PC-9 (cell line): ENCODE results near the gene FAM193A. TPM values are rescaled to one million over a fixed set of nuclear protein-coding genes. Genes with fewer than 3 reads are reported as not detected.

Experiments
- BruUV-seq: library from RNA; stranded (reverse); fragments of 400-500 nt; replicated peaks from 2 replicates; lab custom pipeline; 2021; lab: Mats Ljungman, UMichigan
- CTCF ChIA-PET: fragments of 300-600 bp; sonication (Branson Sonifier 250); formaldehyde crosslinking; loops from one replicate; lab custom pipeline; 2022; ENCODE audit warnings: antibody characterized with exemption; lab: Charles Lee
- POLR2A ChIA-PET: fragments of 300-600 bp; sonication (Branson Sonifier 250); formaldehyde crosslinking; loops from one replicate; lab custom pipeline; 2022; ENCODE audit warnings: antibody characterized with exemption; ENCODE audit not compliant: unreplicated experiment; lab: Charles Lee
- DNase-seq, 2 experiments: peaks; one replicate each; pipeline versions ENCODE4 v3.0.0 to v3.0.0-alpha.2; 2015 to 2022; ENCODE audit warnings: mixed read lengths in 1 of 2
- H2AFZ ChIP-seq: fragments of 200-600 bp; sonication (generic); 2 replicates; pipeline ENCODE4 v1.8.1; 2017; ENCODE audit warnings: antibody characterized with exemption
- H3F3A ChIP-seq: fragments of 200-600 bp; sonication (generic); 2 replicates; pipeline ENCODE4 v1.8.1; 2017; ENCODE audit warnings: antibody characterized with exemption, mild to moderate bottlenecking, low read depth; ENCODE audit not compliant: insufficient read depth
- H3K27ac ChIP-seq: fragments of 200-600 bp; sonication (generic); 2 replicates; pipeline ENCODE4 v1.6.1; 2016; ENCODE audit warnings: mixed run types
- H3K27me3 ChIP-seq: fragments of 200-600 bp; sonication (generic); 2 replicates; pipeline ENCODE4 v1.6.1; 2016; ENCODE audit warnings: low read depth, mixed run types; ENCODE audit not compliant: insufficient read depth
- H3K36me3 ChIP-seq: fragments of 200-600 bp; sonication (generic); 2 replicates; pipeline ENCODE4 v1.6.1; 2016; ENCODE audit warnings: low read depth, mixed run types
- H3K4me1 ChIP-seq: fragments of 200-600 bp; sonication (generic); replicated peaks from 2 replicates; pipeline ENCODE4 v1.6.1; 2016; ENCODE audit warnings: mixed run types; ENCODE audit not compliant: insufficient read depth
- H3K4me2 ChIP-seq: fragments of 200-600 bp; sonication (generic); 2 replicates; pipeline ENCODE4 v1.6.1; 2017; ENCODE audit warnings: mixed run types
- H3K4me3 ChIP-seq: fragments of 200-600 bp; sonication (generic); 2 replicates; pipeline ENCODE4 v1.6.1; 2016; ENCODE audit warnings: mixed run types
- H3K79me2 ChIP-seq: fragments of 200-600 bp; sonication (generic); 2 replicates; pipeline ENCODE4 v1.6.1; 2017; ENCODE audit warnings: low read depth, mixed run types
- H3K9me2 ChIP-seq: fragments of 200-600 bp; sonication (generic); 2 replicates; pipeline ENCODE4 v1.8.1; 2017; ENCODE audit warnings: mild to moderate bottlenecking; ENCODE audit not compliant: insufficient read depth
- H3K9me3 ChIP-seq: fragments of 200-600 bp; sonication (generic); 2 replicates; pipeline ENCODE4 v1.8.1; 2016; ENCODE audit warnings: low read depth; ENCODE audit not compliant: insufficient read depth
- H4K20me1 ChIP-seq: fragments of 200-600 bp; sonication (generic); 2 replicates; pipeline ENCODE4 v1.8.1; 2017; ENCODE audit not compliant: insufficient read depth
- EZH2 ChIP-seq: fragments of 200-600 bp; sonication (generic); IDR thresholded peaks from 2 replicates; pipeline ENCODE4 v1.8.0; 2017; ENCODE audit warnings: antibody characterized with exemption, low read depth
- intact Hi-C: fragments of 100-400 bp; cut with micrococcal nuclease; formaldehyde crosslinking; loops from one replicate; pipeline ENCODE4 v1.10.0; 2022; ENCODE audit not compliant: unreplicated experiment
- total RNA-seq: library from RNA; stranded (reverse); gene quantifications from 2 replicates; pipeline ENCODE4 v1.2.3, GENCODE V29; 2021
- TF ChIP-seq, protein P1 (sequence below): fragments of 200-600 bp; sonication (generic); conservative IDR thresholded peaks from 2 replicates; pipeline ENCODE4 v1.6.1; 2017; ENCODE audit warnings: mixed run types, antibody characterized with exemption, mild to moderate bottlenecking, moderate library complexity

The FAM193A gene
- total RNA-seq, 1 experiment from 2014 or later, result 23.4 TPM

DNA sequence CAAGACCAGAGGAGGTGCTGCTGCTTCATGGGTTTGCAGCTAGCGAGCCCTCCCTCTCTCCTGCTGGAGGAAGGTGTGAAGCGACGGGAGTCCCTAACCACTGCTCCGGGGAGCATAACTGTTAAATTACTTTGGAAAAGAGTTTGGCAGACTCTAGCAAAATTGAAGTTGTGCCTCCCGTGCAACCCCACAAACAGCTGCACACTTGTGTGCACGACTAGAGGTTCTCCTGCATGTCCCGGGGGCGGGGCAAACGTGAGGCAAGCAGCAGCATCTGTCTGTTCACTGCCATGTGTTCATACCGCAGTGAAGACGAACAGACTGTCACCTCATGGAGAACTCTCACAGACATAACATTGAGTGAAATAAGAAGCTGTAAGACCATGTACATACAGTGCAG, 185.1 kb downstream of the FAM193A start:
- H3K9me2 ChIP-seq, result no peaks in the 10 kb centered on the region
- no peaks in the 10 kb centered on the region for H3K9me3 ChIP-seq
- ChIA-PET POLR2A (no interaction called here), CTCF (no interaction called here)
- H3K36me3 ChIP-seq, result no peaks in the 10 kb centered on the region
- H3K4me1 ChIP-seq, result no peaks in the 10 kb centered on the region
- H3F3A ChIP-seq, result no peaks in the 10 kb centered on the region
- DNase-seq, result no peak
- intact Hi-C loops, result no loop called here
- H3K4me2 ChIP-seq, result no peak overlapping the region
- no peaks in the 10 kb centered on the region for H3K27me3 ChIP-seq
- no peak overlapping the region for H3K27ac ChIP-seq
- no peaks in the 10 kb centered on the region for H3K79me2 ChIP-seq
- no peak for TF ChIP-seq EZH2
- TF ChIP-seq, protein P1, sequence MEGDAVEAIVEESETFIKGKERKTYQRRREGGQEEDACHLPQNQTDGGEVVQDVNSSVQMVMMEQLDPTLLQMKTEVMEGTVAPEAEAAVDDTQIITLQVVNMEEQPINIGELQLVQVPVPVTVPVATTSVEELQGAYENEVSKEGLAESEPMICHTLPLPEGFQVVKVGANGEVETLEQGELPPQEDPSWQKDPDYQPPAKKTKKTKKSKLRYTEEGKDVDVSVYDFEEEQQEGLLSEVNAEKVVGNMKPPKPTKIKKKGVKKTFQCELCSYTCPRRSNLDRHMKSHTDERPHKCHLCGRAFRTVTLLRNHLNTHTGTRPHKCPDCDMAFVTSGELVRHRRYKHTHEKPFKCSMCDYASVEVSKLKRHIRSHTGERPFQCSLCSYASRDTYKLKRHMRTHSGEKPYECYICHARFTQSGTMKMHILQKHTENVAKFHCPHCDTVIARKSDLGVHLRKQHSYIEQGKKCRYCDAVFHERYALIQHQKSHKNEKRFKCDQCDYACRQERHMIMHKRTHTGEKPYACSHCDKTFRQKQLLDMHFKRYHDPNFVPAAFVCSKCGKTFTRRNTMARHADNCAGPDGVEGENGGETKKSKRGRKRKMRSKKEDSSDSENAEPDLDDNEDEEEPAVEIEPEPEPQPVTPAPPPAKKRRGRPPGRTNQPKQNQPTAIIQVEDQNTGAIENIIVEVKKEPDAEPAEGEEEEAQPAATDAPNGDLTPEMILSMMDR, result no peak
- BruUV-seq, result no TSS peak
- H4K20me1 ChIP-seq, result no peaks in the 10 kb centered on the region
- H3K4me3 ChIP-seq, result no peak overlapping the region
- H2AFZ ChIP-seq, result no peak overlapping the region

DNA sequence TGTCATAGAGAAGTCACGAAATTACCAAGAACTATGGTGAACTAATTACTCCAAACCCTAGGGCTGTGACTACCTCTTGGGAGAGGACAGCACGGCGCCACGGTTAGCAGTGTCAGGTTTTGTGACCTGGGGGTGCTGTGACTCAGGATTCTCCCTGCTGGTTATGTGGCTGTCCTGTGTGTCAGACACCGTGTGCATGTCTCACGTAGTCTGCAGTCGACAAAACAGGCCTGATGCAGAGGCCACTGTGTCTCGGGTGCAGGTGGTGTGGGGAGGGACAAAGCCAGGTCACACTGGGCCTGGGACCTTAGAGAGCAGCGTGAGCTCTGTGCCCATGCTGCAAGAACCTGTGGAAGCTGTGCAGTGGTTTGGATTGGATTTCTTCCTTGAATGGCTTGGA, 185.6 kb downstream of the FAM193A start:
- no peaks in the 10 kb centered on the region for H3K27me3 ChIP-seq
- intact Hi-C loops, result no loop called here
- no peaks in the 10 kb centered on the region for H3K9me2 ChIP-seq
- CTCF ChIA-PET, result no interaction called here
- POLR2A ChIA-PET, result no interaction called here
- BruUV-seq, result no TSS peak
- no peaks in the 10 kb centered on the region for H3K36me3 ChIP-seq
- no peak overlapping the region for H3K4me3 ChIP-seq
- H3K79me2 ChIP-seq, result no peaks in the 10 kb centered on the region
- no peaks in the 10 kb centered on the region for H3K9me3 ChIP-seq
- DNase-seq, result no peak
- no peaks in the 10 kb centered on the region for H4K20me1 ChIP-seq
- H3K4me2 ChIP-seq, result no peak overlapping the region
- H3K4me1 ChIP-seq, result no peaks in the 10 kb centered on the region
- no peak overlapping the region for H3K27ac ChIP-seq
- no peaks in the 10 kb centered on the region for H3F3A ChIP-seq
- no peak for TF ChIP-seq EZH2
- TF ChIP-seq, protein P1, result no peak
- no peak overlapping the region for H2AFZ ChIP-seq

DNA sequence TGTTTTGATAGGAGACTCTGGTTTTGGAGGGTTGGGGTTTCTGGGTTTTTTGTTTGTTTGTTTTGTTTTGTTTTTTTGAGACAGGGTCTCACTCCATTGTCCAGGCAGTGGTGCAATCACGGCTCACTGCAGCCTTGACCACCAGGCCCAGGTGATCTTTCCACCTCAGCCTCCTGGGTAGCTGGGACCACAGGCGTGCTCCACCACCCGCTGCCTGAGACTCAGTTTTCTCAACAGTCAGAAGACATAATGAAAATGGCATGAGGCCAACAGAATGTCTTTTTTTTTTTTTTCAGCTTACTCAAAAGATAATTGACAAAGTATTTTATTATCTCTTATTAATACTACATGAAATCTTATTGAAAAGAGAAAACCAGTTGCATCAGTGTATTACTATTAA, 187.3 kb downstream of the FAM193A start:
- CTCF ChIA-PET, result interaction anchor here (0.7 kb wide), 1 partner anchor 688 kb away, joined by 3 read pairs; no protein-coding TSS in a partner anchor
- no TSS peak for BruUV-seq

More for the DNA sequence above, 187.3 kb downstream of the FAM193A start:
- Histone ChIP-seq H3K9me3 (no peaks in the 10 kb centered on the region), H2AFZ (no peak overlapping the region), H3K9me2 (no peaks in the 10 kb centered on the region), H3K27me3 (no peaks in the 10 kb centered on the region), H4K20me1 (no peaks in the 10 kb centered on the region), H3K36me3 (no peaks in the 10 kb centered on the region), H3F3A (no peaks in the 10 kb centered on the region), H3K27ac (no peak overlapping the region), H3K4me1 (no peaks in the 10 kb centered on the region), H3K4me3 (no peak overlapping the region), H3K79me2 (no peaks in the 10 kb centered on the region), H3K4me2 (no peak overlapping the region)
- TF ChIP-seq, protein P1, result no peak
- no peak for TF ChIP-seq EZH2
- intact Hi-C loops, result no loop called here
- no peak for DNase-seq
- POLR2A ChIA-PET, result no interaction called here
